ENCODE measurements around the gene PIGO.

DNA sequence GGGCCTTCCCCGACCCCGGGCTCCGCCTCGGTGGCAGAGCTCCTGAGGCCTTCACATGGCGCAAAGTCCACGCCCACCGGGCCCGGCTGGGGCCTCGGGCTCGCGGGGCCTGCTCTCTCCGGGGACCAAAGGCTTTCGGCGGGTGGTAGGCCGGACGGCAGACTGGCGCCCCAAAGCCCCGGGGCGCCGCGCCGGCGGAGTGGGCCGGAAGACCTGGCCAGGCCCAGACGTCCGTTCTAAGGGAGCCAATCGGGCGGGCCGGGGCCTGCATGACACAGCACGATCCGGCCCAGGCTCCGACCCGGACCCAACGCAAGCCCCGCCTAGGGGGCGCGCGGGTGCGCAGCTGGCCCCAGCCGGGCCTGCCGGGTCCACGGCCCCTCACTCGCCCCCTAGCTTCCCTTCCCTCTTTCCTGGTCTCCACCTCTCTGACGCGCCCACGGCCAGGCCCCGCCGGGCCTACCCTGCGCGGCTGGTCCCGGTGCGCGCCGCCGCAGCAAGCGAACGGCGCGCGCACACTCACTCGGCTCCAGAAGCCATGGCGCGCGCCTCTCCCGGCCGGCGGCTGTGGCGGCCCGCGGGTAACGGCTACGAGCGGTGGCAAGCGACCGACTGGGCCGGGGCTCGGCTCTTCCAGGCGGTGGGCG, 24.5 kb downstream of the PIGO start:
- no peak for TF ChIP-seq OSR1 (CRISPR knock-in tag; IDR thresholded peaks at IDR 0.05)
- TF ChIP-seq ISL1 (CRISPR knock-in tag; IDR thresholded peaks at IDR 0.05): no peak
- TF ChIP-seq, protein P1, sequence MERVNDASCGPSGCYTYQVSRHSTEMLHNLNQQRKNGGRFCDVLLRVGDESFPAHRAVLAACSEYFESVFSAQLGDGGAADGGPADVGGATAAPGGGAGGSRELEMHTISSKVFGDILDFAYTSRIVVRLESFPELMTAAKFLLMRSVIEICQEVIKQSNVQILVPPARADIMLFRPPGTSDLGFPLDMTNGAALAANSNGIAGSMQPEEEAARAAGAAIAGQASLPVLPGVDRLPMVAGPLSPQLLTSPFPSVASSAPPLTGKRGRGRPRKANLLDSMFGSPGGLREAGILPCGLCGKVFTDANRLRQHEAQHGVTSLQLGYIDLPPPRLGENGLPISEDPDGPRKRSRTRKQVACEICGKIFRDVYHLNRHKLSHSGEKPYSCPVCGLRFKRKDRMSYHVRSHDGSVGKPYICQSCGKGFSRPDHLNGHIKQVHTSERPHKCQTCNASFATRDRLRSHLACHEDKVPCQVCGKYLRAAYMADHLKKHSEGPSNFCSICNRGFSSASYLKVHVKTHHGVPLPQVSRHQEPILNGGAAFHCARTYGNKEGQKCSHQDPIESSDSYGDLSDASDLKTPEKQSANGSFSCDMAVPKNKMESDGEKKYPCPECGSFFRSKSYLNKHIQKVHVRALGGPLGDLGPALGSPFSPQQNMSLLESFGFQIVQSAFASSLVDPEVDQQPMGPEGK (CRISPR knock-in tag; IDR thresholded peaks at IDR 0.05; ENCODE audit: borderline replicate concordance): 0 out of 2 replicates have a peak, but pooled peaks have one; percentile 17
- no peak for TF ChIP-seq TOX (CRISPR knock-in tag; IDR thresholded peaks at IDR 0.05; ENCODE audit: borderline replicate concordance)
- no peak for TF ChIP-seq SNAI2 (CRISPR knock-in tag; IDR thresholded peaks at IDR 0.05)
- TF ChIP-seq ZNF565 (CRISPR knock-in tag; conservative IDR thresholded peaks at IDR 0.05; ENCODE audit: low read depth): no peak
- TF ChIP-seq, protein P2, sequence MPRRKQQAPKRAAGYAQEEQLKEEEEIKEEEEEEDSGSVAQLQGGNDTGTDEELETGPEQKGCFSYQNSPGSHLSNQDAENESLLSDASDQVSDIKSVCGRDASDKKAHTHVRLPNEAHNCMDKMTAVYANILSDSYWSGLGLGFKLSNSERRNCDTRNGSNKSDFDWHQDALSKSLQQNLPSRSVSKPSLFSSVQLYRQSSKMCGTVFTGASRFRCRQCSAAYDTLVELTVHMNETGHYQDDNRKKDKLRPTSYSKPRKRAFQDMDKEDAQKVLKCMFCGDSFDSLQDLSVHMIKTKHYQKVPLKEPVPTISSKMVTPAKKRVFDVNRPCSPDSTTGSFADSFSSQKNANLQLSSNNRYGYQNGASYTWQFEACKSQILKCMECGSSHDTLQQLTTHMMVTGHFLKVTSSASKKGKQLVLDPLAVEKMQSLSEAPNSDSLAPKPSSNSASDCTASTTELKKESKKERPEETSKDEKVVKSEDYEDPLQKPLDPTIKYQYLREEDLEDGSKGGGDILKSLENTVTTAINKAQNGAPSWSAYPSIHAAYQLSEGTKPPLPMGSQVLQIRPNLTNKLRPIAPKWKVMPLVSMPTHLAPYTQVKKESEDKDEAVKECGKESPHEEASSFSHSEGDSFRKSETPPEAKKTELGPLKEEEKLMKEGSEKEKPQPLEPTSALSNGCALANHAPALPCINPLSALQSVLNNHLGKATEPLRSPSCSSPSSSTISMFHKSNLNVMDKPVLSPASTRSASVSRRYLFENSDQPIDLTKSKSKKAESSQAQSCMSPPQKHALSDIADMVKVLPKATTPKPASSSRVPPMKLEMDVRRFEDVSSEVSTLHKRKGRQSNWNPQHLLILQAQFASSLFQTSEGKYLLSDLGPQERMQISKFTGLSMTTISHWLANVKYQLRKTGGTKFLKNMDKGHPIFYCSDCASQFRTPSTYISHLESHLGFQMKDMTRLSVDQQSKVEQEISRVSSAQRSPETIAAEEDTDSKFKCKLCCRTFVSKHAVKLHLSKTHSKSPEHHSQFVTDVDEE (CRISPR knock-in tag; IDR thresholded peaks at IDR 0.05): no peak; the same call in 1 of the 2 replicates
- no peak for TF ChIP-seq PPARA (CRISPR knock-in tag; IDR thresholded peaks at IDR 0.05; ENCODE audit: borderline replicate concordance)
- TF ChIP-seq ARNTL (CRISPR knock-in tag; IDR thresholded peaks at IDR 0.05; ENCODE audit: borderline replicate concordance, low read depth): no peak
- TF ChIP-seq, protein P3, sequence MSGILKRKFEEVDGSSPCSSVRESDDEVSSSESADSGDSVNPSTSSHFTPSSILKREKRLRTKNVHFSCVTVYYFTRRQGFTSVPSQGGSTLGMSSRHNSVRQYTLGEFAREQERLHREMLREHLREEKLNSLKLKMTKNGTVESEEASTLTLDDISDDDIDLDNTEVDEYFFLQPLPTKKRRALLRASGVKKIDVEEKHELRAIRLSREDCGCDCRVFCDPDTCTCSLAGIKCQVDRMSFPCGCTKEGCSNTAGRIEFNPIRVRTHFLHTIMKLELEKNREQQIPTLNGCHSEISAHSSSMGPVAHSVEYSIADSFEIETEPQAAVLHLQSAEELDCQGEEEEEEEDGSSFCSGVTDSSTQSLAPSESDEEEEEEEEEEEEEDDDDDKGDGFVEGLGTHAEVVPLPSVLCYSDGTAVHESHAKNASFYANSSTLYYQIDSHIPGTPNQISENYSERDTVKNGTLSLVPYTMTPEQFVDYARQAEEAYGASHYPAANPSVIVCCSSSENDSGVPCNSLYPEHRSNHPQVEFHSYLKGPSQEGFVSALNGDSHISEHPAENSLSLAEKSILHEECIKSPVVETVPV (CRISPR knock-in tag; IDR thresholded peaks at IDR 0.05): no peak
- no peak for TF ChIP-seq RARB (CRISPR knock-in tag; IDR thresholded peaks at IDR 0.05)
- TF ChIP-seq ZNF8 (CRISPR knock-in tag; IDR thresholded peaks at IDR 0.05): no peak
- no peak for TF ChIP-seq BACH2 (CRISPR knock-in tag; IDR thresholded peaks at IDR 0.05; ENCODE audit: borderline replicate concordance)
